ENCODE measurements around the gene GALNT4. TPM values are rescaled to one million over a fixed set of nuclear protein-coding genes. Genes with fewer than 3 reads are reported as not detected.

GALNT4 gene
- polyA plus RNA-seq, 1 donor (not counting 4 experiments of a cell fraction or from before 2014, with no cell fraction given): 3.4 TPM

DNA sequence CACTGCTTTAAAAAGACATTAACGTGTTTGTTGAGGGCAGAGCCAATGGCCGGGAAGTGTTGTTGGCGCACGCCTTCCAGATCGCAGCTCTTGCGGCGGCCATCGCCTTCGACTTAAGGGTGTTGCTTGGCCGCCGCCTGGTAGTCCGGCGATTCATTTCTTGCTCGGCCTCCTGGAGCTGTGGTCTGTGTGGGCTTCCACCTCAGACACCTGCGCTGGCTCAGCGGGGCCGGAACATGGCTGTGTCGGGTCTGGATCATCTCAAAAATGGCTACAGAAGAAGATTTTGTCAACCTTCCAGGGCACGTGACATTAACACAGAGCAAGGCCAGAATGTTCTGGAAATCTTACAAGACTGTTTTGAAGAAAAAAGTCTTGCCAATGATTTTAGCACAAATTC is 24.7 kb downstream of the GALNT4 start:
- dilution Hi-C loops (cut with MboI; ENCODE audit: extremely low pct_ligation_motif_present, low sequenced_read_pairs): no loop called here

DNA sequence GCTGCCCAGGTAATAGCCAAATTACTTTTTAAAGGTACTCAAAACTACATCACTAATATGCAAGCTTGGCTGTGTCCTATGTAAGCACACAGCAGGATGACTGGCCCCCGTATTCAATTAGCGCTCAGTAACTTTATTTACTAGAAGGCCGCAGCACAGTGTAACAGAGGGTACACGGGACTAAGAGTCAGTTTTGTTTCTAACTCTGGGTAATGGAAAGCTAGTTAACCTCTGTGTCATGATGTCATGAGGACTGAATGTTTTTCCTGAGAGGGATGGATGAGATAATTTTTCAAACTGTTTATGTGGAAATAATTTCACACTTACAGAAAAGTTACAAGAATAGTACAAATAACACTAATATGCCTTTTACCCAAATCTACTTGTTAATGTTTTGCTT is 27.1 kb downstream of the GALNT4 start:
- Histone ChIP-seq H3K9ac (ENCODE audit: control insufficient read depth, extremely low read depth, insufficient read depth, low read length) (no peak overlapping the region), H3K27me3 (ENCODE audit: control insufficient read depth, extremely low read depth, insufficient read depth, low read length) (no peaks in the 10 kb centered on the region), H3K9me3 (ENCODE audit: control insufficient read depth, low read depth, low read length) (no peaks in the 10 kb centered on the region), H3K4me1 (ENCODE audit: control insufficient read depth, extremely low read depth, insufficient read depth, low read length) (peaks cover 7% of the 10 kb centered on the region), H3K27ac (ENCODE audit: control insufficient read depth, insufficient read depth, low read length) (no peak overlapping the region), H2AFZ (ENCODE audit: control insufficient read depth, low read length) (no peak overlapping the region), H3K9me1 (ENCODE audit: control insufficient read depth, extremely low read depth, insufficient read depth, low read length) (no peaks in the 10 kb centered on the region), H3K4me2 (ENCODE audit: control insufficient read depth, extremely low read depth, insufficient read depth, low read depth, low read length) (no peak overlapping the region), H4K20me1 (ENCODE audit: control insufficient read depth, extremely low read depth, insufficient read depth, low read length) (no peaks in the 10 kb centered on the region), H3K79me2 (ENCODE audit: control insufficient read depth, insufficient read depth, low read length) (no peaks in the 10 kb centered on the region), H3K36me3 (ENCODE audit: control insufficient read depth in 2 of 2, extremely low read depth in 1 of 2, insufficient read depth in 2 of 2, low read length in 2 of 2) (no peaks in the 10 kb centered on the region), H3K4me3 (ENCODE audit: control insufficient read depth in 2 of 3, extremely low read depth in 1 of 3, insufficient read depth in 2 of 3, low read depth in 1 of 3, low read length in 3 of 3) (no peak overlapping the region)
- TF ChIP-seq, protein P1, sequence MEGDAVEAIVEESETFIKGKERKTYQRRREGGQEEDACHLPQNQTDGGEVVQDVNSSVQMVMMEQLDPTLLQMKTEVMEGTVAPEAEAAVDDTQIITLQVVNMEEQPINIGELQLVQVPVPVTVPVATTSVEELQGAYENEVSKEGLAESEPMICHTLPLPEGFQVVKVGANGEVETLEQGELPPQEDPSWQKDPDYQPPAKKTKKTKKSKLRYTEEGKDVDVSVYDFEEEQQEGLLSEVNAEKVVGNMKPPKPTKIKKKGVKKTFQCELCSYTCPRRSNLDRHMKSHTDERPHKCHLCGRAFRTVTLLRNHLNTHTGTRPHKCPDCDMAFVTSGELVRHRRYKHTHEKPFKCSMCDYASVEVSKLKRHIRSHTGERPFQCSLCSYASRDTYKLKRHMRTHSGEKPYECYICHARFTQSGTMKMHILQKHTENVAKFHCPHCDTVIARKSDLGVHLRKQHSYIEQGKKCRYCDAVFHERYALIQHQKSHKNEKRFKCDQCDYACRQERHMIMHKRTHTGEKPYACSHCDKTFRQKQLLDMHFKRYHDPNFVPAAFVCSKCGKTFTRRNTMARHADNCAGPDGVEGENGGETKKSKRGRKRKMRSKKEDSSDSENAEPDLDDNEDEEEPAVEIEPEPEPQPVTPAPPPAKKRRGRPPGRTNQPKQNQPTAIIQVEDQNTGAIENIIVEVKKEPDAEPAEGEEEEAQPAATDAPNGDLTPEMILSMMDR (optimal IDR thresholded peaks at IDR 0.05 in 1 of 3, IDR thresholded peaks at IDR 0.05 in 1 of 3, conservative IDR thresholded peaks at IDR 0.05 in 1 of 3; ENCODE audit: extremely low read depth in 1 of 3, insufficient read depth in 2 of 3, low read length in 3 of 3): no peak
- TF ChIP-seq EZH2 (IDR thresholded peaks at IDR 0.05; ENCODE audit: low read length): no peak
- dilution Hi-C loops (cut with MboI; ENCODE audit: extremely low pct_ligation_motif_present, low sequenced_read_pairs): no loop called here
- DNase-seq (ENCODE audit: low read depth, low spot score) (no peak), FAIRE-seq (no peak)

More for the DNA sequence above, 24.7 kb downstream of the GALNT4 start:
- Histone ChIP-seq H3K36me3 (ENCODE audit: control insufficient read depth in 2 of 2, extremely low read depth in 1 of 2, insufficient read depth in 2 of 2, low read length in 2 of 2) (no peaks in the 10 kb centered on the region), H3K4me2 (ENCODE audit: control insufficient read depth, extremely low read depth, insufficient read depth, low read depth, low read length) (no peak overlapping the region), H3K4me3 (ENCODE audit: control insufficient read depth in 2 of 3, extremely low read depth in 1 of 3, insufficient read depth in 2 of 3, low read depth in 1 of 3, low read length in 3 of 3) (no peak overlapping the region), H3K79me2 (ENCODE audit: control insufficient read depth, insufficient read depth, low read length) (no peaks in the 10 kb centered on the region), H2AFZ (ENCODE audit: control insufficient read depth, low read length) (no peak overlapping the region), H4K20me1 (ENCODE audit: control insufficient read depth, extremely low read depth, insufficient read depth, low read length) (no peaks in the 10 kb centered on the region), H3K27ac (ENCODE audit: control insufficient read depth, insufficient read depth, low read length) (no peak overlapping the region), H3K9me3 (ENCODE audit: control insufficient read depth, low read depth, low read length) (no peaks in the 10 kb centered on the region), H3K4me1 (ENCODE audit: control insufficient read depth, extremely low read depth, insufficient read depth, low read length) (peaks cover 6% of the 10 kb centered on the region), H3K27me3 (ENCODE audit: control insufficient read depth, extremely low read depth, insufficient read depth, low read length) (no peaks in the 10 kb centered on the region), H3K9ac (ENCODE audit: control insufficient read depth, extremely low read depth, insufficient read depth, low read length) (no peak overlapping the region), H3K9me1 (ENCODE audit: control insufficient read depth, extremely low read depth, insufficient read depth, low read length) (no peaks in the 10 kb centered on the region)
- no peak for TF ChIP-seq EZH2 (IDR thresholded peaks at IDR 0.05; ENCODE audit: low read length)
- TF ChIP-seq, protein P1 (optimal IDR thresholded peaks at IDR 0.05 in 1 of 3, IDR thresholded peaks at IDR 0.05 in 1 of 3, conservative IDR thresholded peaks at IDR 0.05 in 1 of 3; ENCODE audit: extremely low read depth in 1 of 3, insufficient read depth in 2 of 3, low read length in 3 of 3): no peak
- DNase-seq (ENCODE audit: low read depth, low spot score) (no peak), FAIRE-seq (no peak)
